Spinal cord (tissue), 10 donors: ENCODE results near the gene DISC1. TPM values are rescaled to one million over a fixed set of nuclear protein-coding genes. Genes with fewer than 3 reads are reported as not detected.
A peak's percentile ranks its signal among the peaks of the same experiment; 100 is the strongest.

Experiments
- DNase-seq, 6 donors: peaks; one replicate each; pipeline versions ENCODE4 v3.0.0 to v3.0.0-alpha.2; 2013 to 2015; ENCODE audit warnings: low spot score in 6 of 6, low read depth in 4 of 6
- H3K27ac ChIP-seq: one replicate; pipeline ENCODE4 v1.5.1; 2013; ENCODE audit warnings: low read depth, low read length, control low read depth
- H3K27me3 ChIP-seq: one replicate; pipeline ENCODE4 v1.6.1; 2013; ENCODE audit warnings: low read length; ENCODE audit not compliant: control insufficient read depth, insufficient read depth
- H3K36me3 ChIP-seq: one replicate; pipeline ENCODE4 v1.6.1; 2013; ENCODE audit warnings: low read length; ENCODE audit not compliant: control insufficient read depth, insufficient read depth
- H3K4me1 ChIP-seq: one replicate; pipeline ENCODE4 v1.6.1; 2013; ENCODE audit warnings: low read length; ENCODE audit not compliant: control insufficient read depth, insufficient read depth
- H3K4me3 ChIP-seq: one replicate; pipeline ENCODE4 v1.5.1; 2013; ENCODE audit warnings: low read depth, low read length, control low read depth
- H3K9me3 ChIP-seq: one replicate; pipeline ENCODE4 v1.6.1; 2013; ENCODE audit warnings: low read length; ENCODE audit not compliant: control insufficient read depth, insufficient read depth
- WGBS: methylation state at CpG from one replicate; pipeline ENCODE4 v1.1.5; 2013; ENCODE audit warnings: missing lambda C conversion rate; ENCODE audit not compliant: insufficient coverage; 5-methylcytosine and 5-hydroxymethylcytosine counted together
- polyA plus RNA-seq, 2 donors: library from polyadenylated mRNA; unstranded; fragments of 120-200 nt; gene quantifications; one replicate each; pipeline ENCODE4 v1.2.1, GENCODE V29; 2013; ENCODE audit not compliant: insufficient read length in 2 of 2
- total RNA-seq, 2 donors: library from RNA; depleted of rRNA in 1 of 2; stranded (reverse); fragments of 120-200 nt in 1 of 2; fragments of >200 nt in 1 of 2; gene quantifications; one replicate each; pipeline versions ENCODE4 v1.2.3 to v1.2.4, GENCODE V29; 2013 to 2014
- donor health status: healthy.

Gene DISC1
- total and polyA plus RNA-seq, 4 donors: 8.3 to 22.1 (median 13.7) TPM

DNA sequence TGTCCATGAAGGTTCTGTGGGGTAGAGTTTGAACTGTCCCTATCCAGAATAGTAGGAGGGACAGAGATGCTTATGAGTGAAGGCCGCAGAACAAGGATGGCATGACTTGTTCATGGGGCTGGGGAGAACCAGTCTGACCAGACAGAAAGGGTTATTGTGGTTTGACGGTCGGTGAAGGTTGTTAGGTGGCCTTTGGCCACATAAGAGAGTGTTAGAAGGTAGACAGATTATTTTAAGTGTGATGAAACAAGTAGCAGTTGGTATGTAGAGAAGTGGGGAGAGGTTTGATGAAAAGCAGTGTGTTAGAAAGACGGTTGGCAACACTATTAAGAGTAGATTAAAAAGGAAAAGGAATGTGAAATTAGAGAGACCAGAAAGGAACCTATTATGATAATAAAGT lies 355.1 kb downstream of the DISC1 start:
- no peak overlapping the region for H3K4me3 ChIP-seq
- H3K4me1 ChIP-seq: no peaks in the 10 kb centered on the region
- H3K27me3 ChIP-seq: no peaks in the 10 kb centered on the region
- H3K27ac ChIP-seq: no peak overlapping the region
- 82% methylated on average over 3 of the region's 4 CpGs for WGBS
- H3K36me3 ChIP-seq: no peaks in the 10 kb centered on the region
- no peaks in the 10 kb centered on the region for H3K9me3 ChIP-seq
- DNase-seq: no peak

DNA sequence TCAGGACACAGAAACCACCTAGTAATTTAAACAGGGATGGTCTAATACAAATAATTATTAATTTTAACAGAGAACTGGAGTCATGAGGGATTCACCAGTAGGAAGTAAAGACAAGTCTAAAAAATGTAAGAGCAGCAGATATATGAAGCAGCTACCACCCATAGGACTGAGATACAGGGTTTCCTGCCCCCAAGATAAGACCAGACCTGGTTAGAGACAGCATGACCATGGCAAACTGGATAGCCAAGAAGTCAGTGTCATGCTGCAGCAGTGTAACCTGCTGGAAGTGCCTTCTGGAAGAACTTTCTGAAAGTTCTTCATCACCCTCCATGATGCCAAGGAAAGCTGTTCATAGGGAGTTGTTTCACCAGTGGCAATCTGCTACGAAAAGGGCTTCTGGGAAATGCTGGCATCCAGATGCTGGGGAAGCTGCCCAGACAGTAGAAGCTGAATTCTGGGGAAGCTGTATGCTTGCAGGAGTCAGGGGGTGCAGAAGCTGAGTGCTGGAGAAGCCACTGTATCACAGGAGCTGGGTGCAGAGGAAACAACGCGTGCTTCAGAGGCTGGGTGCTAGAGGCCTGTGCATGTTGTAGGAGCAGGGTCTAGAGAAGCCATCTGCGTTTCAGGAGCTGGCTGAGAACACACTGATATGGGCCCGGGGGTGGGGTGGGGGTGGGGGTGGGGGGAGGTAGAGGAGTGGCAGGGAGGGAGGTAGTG lies 356.4 kb downstream of the DISC1 start:
- Histone ChIP-seq H3K4me3 (no peak overlapping the region), H3K27ac (no peak overlapping the region), H3K27me3 (no peaks in the 10 kb centered on the region), H3K4me1 (no peaks in the 10 kb centered on the region), H3K9me3 (no peaks in the 10 kb centered on the region), H3K36me3 (no peaks in the 10 kb centered on the region)
- 95% methylated on average over 4 of the region's 5 CpGs for WGBS
- no peak for DNase-seq

DNA sequence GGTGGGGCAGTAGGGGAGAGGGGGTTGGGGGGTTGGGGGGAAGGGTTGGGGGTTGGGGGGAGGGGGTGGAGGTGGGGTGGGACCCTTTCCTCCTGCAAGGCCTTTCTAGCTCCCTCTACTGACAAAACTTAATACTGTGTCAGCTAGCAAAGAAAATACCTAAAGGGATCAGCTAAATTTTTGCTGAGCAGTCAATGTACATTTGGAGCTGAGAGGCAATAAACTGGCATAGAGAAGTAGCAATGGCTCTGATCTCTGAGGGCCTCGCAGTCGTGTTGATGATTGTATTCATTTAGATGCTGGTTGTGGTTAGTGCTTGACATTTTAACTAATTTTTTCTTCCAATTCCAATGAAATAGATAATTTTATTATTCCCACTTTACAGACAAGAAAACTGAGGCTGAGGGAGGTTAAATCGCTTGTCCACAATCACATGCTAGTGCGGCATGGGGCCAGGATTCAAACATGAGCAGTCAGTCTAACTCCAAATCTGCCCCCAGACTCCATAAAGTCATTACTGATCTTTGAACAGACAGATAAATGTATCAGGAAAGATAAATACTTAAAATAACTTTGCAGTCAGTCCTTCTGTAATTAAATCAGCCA lies 357.1 kb downstream of the DISC1 start:
- H3K9me3 ChIP-seq: no peaks in the 10 kb centered on the region
- H3K36me3 ChIP-seq: no peaks in the 10 kb centered on the region
- no peaks in the 10 kb centered on the region for H3K4me1 ChIP-seq
- no peak for DNase-seq
- WGBS: 100% methylated on average over 1 of the region's 4 CpGs
- peaks cover 2% of the 10 kb centered on the region for H3K27me3 ChIP-seq
- no peak overlapping the region for H3K4me3 ChIP-seq
- no peak overlapping the region for H3K27ac ChIP-seq

DNA sequence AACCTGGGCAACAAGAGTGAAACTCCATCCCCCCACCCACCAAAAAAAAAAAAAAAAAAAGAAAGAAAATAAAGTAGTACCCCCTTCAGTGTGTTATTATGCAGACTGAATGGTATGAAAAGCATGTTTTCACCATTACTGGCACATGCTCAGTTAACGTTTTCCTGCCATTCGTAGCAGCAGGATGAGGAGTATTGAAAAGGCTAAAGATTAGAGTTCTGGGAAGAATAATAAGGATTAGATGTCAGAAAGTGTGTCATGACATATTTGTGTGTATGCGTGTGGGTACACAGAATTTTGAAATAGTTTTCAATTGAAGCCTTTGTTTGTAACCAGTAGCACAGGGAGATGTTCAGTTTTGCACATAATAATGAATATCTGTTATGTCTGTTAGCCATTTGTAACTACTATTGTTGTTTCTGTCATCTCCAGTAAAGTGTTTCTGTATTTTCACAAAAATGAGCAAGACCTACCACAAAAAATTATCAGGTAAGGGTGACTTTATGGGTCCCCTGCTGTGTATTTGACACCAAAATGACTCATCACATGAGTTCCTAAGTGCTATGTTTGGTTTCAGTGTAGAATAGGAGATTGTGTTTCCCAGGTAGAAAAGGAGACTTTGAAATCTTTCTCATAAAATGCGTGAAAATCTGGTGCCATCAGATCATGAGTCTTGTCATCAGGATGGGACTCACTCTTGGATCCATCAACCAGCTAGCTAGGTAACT lies 358.9 kb downstream of the DISC1 start:
- H3K27me3 ChIP-seq: peaks cover 2% of the 10 kb centered on the region

DNA sequence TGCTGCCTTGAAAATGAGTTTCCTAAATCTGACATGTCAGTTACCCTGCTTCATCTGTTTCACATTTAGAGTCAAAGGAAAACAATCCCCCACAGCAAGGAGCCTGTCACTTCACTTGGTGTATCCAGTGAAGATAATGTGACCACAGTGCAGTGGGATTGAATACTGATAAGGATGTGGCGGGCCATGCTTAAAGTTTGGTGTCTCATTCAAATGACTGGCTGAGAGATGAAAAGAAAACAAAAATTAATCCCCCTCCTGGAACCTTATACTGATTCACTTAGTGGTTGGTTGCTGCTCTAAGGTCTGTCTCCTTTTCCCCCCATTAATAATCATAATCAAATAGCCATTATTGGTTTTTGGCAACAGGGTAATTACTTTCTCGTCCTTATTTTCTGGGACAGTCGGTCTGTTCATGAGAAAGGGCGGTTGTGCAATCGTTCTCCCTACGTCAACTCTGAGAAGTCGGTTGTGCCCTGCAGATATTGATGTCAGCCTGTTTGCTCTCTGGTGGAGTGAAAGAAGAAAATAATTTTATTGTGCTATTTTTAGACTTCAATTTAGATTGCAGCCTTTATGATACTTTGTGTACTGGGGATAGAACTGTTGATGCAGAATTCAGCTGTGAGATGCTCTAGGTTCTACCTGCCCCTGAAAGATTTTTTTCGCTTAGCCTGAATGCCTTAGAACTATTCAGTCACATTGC lies 360.2 kb downstream of the DISC1 start:
- H3K27ac ChIP-seq: peak overlapping the region; percentile 54
- 49% methylated on average over 3 of the region's 8 CpGs for WGBS
- H3K27me3 ChIP-seq: peaks cover 2% of the 10 kb centered on the region
- no peaks in the 10 kb centered on the region for H3K9me3 ChIP-seq
- no peaks in the 10 kb centered on the region for H3K4me1 ChIP-seq
- H3K4me3 ChIP-seq: no peak overlapping the region
- H3K36me3 ChIP-seq: no peaks in the 10 kb centered on the region
- peak in 2 of 6 donors; percentile 17 to 56 for DNase-seq

More for the DNA sequence above, 358.9 kb downstream of the DISC1 start:
- no peak overlapping the region for H3K27ac ChIP-seq
- no peak for DNase-seq
- H3K9me3 ChIP-seq: no peaks in the 10 kb centered on the region
- WGBS: 84% methylated on average over 4 of the region's 4 CpGs
- H3K4me1 ChIP-seq: no peaks in the 10 kb centered on the region
- no peak overlapping the region for H3K4me3 ChIP-seq
- H3K36me3 ChIP-seq: no peaks in the 10 kb centered on the region

DNA sequence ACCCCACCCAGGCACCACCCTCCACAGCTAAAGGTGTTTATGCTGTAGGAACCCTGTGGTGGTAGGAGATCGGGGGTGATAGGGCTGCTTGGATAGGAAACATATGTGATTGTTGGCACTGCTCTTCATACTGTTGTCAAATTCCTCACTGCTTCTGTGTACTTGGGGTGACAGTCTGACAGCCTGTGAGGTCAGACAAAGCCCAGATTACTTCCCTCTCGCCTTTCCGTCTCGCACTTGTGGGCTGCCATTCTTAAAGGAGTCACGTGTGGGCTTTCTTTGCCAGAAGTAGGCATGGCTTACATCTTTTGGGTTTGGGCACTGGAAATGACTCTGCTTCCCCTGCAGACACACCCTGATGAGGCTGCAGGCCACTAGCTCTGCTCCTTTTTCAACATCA lies 363.8 kb downstream of the DISC1 start:
- 81% methylated on average over 5 of the region's 5 CpGs for WGBS
- Histone ChIP-seq H3K27ac (no peak overlapping the region), H3K9me3 (no peaks in the 10 kb centered on the region), H3K4me1 (no peaks in the 10 kb centered on the region), H3K4me3 (no peak overlapping the region), H3K27me3 (peaks cover 2% of the 10 kb centered on the region), H3K36me3 (no peaks in the 10 kb centered on the region)
- DNase-seq: peak in 1 of 6 donors; percentile 72

DNA sequence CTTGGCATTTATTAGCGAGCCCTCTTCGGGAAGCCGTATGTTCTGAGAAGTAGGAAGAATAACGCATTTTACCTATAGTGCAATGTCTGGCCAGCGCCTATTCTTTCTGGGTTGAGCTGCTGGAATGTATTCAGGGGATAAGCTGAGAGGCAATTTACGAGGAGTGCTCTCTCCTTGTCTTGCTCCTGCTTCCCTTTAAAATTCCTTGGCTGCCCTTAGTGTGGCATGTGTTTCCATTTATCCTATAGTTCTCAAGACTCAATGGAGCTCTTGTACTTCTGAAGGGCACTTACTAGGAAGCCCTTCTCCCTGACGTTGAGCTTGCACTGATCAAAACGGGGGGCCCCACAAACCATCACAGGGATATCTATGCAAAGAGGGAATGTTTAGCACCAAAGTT lies 364.6 kb downstream of the DISC1 start:
- WGBS: 60% methylated on average over 2 of the region's 8 CpGs
- no peak overlapping the region for H3K4me3 ChIP-seq
- no peaks in the 10 kb centered on the region for H3K9me3 ChIP-seq
- peak in 2 of 6 donors; percentile 30 to 39 for DNase-seq
- H3K27ac ChIP-seq: no peak overlapping the region
- H3K27me3 ChIP-seq: peaks cover 2% of the 10 kb centered on the region
- no peaks in the 10 kb centered on the region for H3K4me1 ChIP-seq
- H3K36me3 ChIP-seq: no peaks in the 10 kb centered on the region

DNA sequence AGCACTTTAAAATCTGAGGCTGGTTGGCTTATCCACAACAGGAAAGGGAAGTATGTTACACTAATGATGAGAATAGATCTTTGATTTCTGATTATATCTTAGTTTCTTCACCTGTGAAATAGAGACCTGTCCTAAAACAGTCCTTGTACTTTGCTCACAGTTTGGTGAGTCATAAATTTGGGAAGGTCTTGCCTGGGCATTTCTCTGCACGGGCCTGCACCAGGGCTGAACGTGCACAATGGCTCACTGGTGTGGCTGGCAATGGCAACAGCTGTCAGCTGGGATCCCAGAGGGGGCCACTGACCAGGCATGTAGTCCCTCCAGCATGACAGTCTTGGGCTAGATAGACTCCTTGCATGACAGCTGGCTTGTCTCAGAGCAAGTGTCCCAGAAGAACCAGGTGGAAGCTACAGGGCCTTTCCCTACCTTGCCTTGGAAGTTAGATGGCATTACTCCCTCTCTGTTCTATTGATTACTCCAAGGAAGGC lies 367.4 kb downstream of the DISC1 start:
- no peaks in the 10 kb centered on the region for H3K36me3 ChIP-seq
- H3K9me3 ChIP-seq: no peaks in the 10 kb centered on the region
- 85% methylated on average over 2 of the region's 2 CpGs for WGBS
- H3K27me3 ChIP-seq: no peaks in the 10 kb centered on the region
- H3K4me3 ChIP-seq: no peak overlapping the region
- no peak overlapping the region for H3K27ac ChIP-seq
- no peaks in the 10 kb centered on the region for H3K4me1 ChIP-seq
- no peak for DNase-seq

DNA sequence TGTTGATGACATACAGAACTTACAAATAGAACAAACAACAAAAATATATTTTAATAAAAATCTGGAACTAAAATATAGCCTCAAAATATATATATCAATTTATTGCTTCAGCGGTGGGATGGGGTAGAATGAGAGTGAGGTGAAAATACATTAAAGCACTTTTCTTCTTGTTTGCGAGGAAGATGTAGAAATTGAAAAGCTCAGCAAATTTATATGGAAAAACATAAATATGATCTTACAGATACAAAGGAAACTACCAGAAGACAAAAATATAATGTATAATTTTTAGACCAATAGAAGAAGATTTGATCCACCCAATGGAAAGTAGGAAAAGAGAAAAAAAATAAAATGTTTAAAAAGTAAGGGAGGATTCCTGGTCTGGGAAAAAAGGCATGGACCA lies 372.2 kb downstream of the DISC1 start:
- Histone ChIP-seq H3K27ac (no peak overlapping the region), H3K9me3 (no peaks in the 10 kb centered on the region), H3K36me3 (no peaks in the 10 kb centered on the region), H3K27me3 (no peaks in the 10 kb centered on the region), H3K4me1 (no peaks in the 10 kb centered on the region), H3K4me3 (no peak overlapping the region)
- no peak for DNase-seq
- WGBS: no CpG with 5 or more reads among the region's 2 CpGs
